HCT116 (cell line): Measurements from ENCODE around the gene NKTR. TPM values are rescaled to one million over a fixed set of nuclear protein-coding genes. Genes with fewer than 3 reads are reported as not detected.

Experiments used
- ATAC-seq: fragments of 200-7000 bp; cut with Tn5 transposase; 2 replicates; pipeline ENCODE4 v1.9.1; 2020; ENCODE audit warnings: mild to moderate bottlenecking, moderate library complexity
- Bru-seq: library from RNA; stranded (reverse); fragments of 400-500 nt; gene quantifications from one replicate; lab custom pipeline; 2021; lab: Mats Ljungman, UMichigan
- BruChase-seq, 2 experiments: library from RNA; stranded (reverse); fragments of 400-500 nt; gene quantifications; one replicate each; lab custom pipeline; 2021; lab: Mats Ljungman, UMichigan
- BruUV-seq: library from RNA; stranded (reverse); fragments of 400-500 nt; replicated peaks from 2 replicates; lab custom pipeline; 2021; lab: Mats Ljungman, UMichigan
- CTCF ChIA-PET: fragments of 300-600 bp; sonication (Branson Sonifier 250); formaldehyde crosslinking; loops from one replicate; lab custom pipeline; 2021; ENCODE audit warnings: antibody characterized with exemption; lab: Charles Lee
- POLR2A ChIA-PET: fragments of 300-600, 350-600 bp; sonication (Branson Sonifier 250); formaldehyde crosslinking; loops from one replicate; lab custom pipeline; 2021; ENCODE audit warnings: antibody characterized with exemption; lab: Charles Lee
- RAD21 ChIA-PET, 2 experiments: fragments of 300-600 bp; sonication (Branson Sonifier 250); formaldehyde crosslinking; loops; one replicate each; lab custom pipeline; 2023; ENCODE audit warnings: low total read pairs in 2 of 2; ENCODE audit not compliant: uncharacterized antibody in 2 of 2, unreplicated experiment in 2 of 2, low non-redundant PET in 1 of 2; lab: Charles Lee
- DNase-seq: peaks from one replicate; pipeline ENCODE4 v3.0.0-alpha.2; 2010; ENCODE audit warnings: low read depth, low spot score
- H2AFZ ChIP-seq: fragments of 200-600 bp; shearing (Covaris generic), sonication (generic); 2 replicates; pipeline ENCODE4 v1.6.1; 2017; ENCODE audit warnings: low read depth, mixed run types, mixed read lengths, antibody characterized with exemption, low read length; ENCODE audit not compliant: poor library complexity, severe bottlenecking
- H3K27ac ChIP-seq: 2 replicates; pipeline ENCODE4 v1.5.1; 2012; ENCODE audit warnings: low read depth, low read length
- H3K27me3 ChIP-seq: fragments of 200-600 bp; sonication (generic); 2 replicates; pipeline ENCODE4 v1.6.1; 2016; ENCODE audit warnings: mixed run types, low read length, mixed read lengths; ENCODE audit not compliant: insufficient read depth
- H3K36me3 ChIP-seq, 2 experiments: fragments of 200-500 bp in 1 of 2; fragments of 200-600 bp in 1 of 2; sonication (Bioruptor generic) in 1 of 2; sonication (generic) in 1 of 2; 2 replicates each; pipeline versions ENCODE4 v1.5.1 to v1.6.1; 2014 to 2016; ENCODE audit warnings: low read length in 2 of 2, inconsistent platforms in 1 of 2, mixed read lengths in 1 of 2, mixed run types in 1 of 2; ENCODE audit not compliant: insufficient read depth in 2 of 2, control insufficient read depth in 1 of 2
- H3K4me1 ChIP-seq, 2 experiments: fragments of 200-600 bp in 1 of 2; sonication (generic) in 1 of 2; 2 replicates each; pipeline versions ENCODE4 v1.5.1 to v1.6.1; 2012 to 2017; ENCODE audit warnings: low read length in 2 of 2, inconsistent platforms in 1 of 2, mild to moderate bottlenecking in 1 of 2, mixed read lengths in 1 of 2, mixed run types in 1 of 2, moderate library complexity in 1 of 2; ENCODE audit not compliant: insufficient read depth in 2 of 2, control insufficient read depth in 1 of 2
- H3K4me2 ChIP-seq: fragments of 200-600 bp; sonication (generic); 2 replicates; pipeline ENCODE4 v1.6.1; 2017; ENCODE audit warnings: mixed run types, low read length, mixed read lengths
- H3K4me3 ChIP-seq, 2 experiments: fragments of 200-600 bp in 1 of 2; sonication (generic) in 1 of 2; replicated peaks in 1 of 2; 2 replicates each; pipeline ENCODE4 v1.5.1; 2011 to 2016; ENCODE audit warnings: low read length in 2 of 2, control low read depth in 1 of 2, low read depth in 1 of 2, mild to moderate bottlenecking in 1 of 2, mixed read lengths in 1 of 2, mixed run types in 1 of 2
- H3K79me2 ChIP-seq: fragments of 200-600 bp; sonication (generic); 2 replicates; pipeline ENCODE4 v1.6.1; 2017; ENCODE audit warnings: mild to moderate bottlenecking, mixed run types, low read length, moderate library complexity, mixed read lengths; ENCODE audit not compliant: insufficient read depth
- H3K9ac ChIP-seq: fragments of 200-600 bp; sonication (generic); 2 replicates; pipeline ENCODE4 v1.6.1; 2016; ENCODE audit warnings: low read length, mixed read lengths
- H3K9me2 ChIP-seq: fragments of 200-600 bp; sonication (generic), shearing (Covaris generic); 2 replicates; pipeline ENCODE4 v1.6.1; 2017; ENCODE audit warnings: mixed run types, mild to moderate bottlenecking, moderate library complexity; ENCODE audit not compliant: insufficient read depth
- H3K9me3 ChIP-seq, 2 experiments: fragments of 200-500 bp in 1 of 2; fragments of 200-600 bp in 1 of 2; sonication (Bioruptor generic) in 1 of 2; sonication (generic) in 1 of 2; 2 replicates each; pipeline ENCODE4 v1.6.1; 2014 to 2017; ENCODE audit warnings: low read length in 2 of 2, mixed read lengths in 2 of 2, inconsistent platforms in 1 of 2, low read depth in 1 of 2, mild to moderate bottlenecking in 1 of 2, mixed run types in 1 of 2, moderate library complexity in 1 of 2; ENCODE audit not compliant: control insufficient read depth in 1 of 2, insufficient read depth in 1 of 2
- H4K20me1 ChIP-seq: fragments of 200-600 bp; sonication (generic), shearing (Covaris generic); 2 replicates; pipeline ENCODE4 v1.6.1; 2017; ENCODE audit warnings: mixed run types, mild to moderate bottlenecking, moderate library complexity; ENCODE audit not compliant: insufficient read depth
- CEBPB ChIP-seq: IDR thresholded peaks from 2 replicates; pipeline ENCODE4 v1.6.1; 2012; ENCODE audit warnings: low read depth
- EGR1 ChIP-seq: IDR thresholded peaks from 2 replicates; pipeline ENCODE4 v1.6.1; 2012; ENCODE audit warnings: low read depth
- ELF1 ChIP-seq: IDR thresholded peaks from 2 replicates; pipeline ENCODE4 v1.6.1; 2012; ENCODE audit warnings: low read depth, borderline replicate concordance
- EZH2phosphoT487 ChIP-seq: fragments of 200-600 bp; IDR thresholded peaks from 2 replicates; pipeline ENCODE4 v1.6.1; 2018; ENCODE audit warnings: antibody characterized with exemption, borderline replicate concordance
- POLR2A ChIP-seq: IDR thresholded peaks from 2 replicates; pipeline ENCODE4 v1.7.0; 2011; ENCODE audit warnings: borderline replicate concordance; ENCODE audit not compliant: insufficient read depth, insufficient read length; ENCODE audit errors: extremely low read depth
- POLR2AphosphoS5 ChIP-seq: IDR thresholded peaks from 2 replicates; pipeline ENCODE4 v1.6.1; 2011; ENCODE audit warnings: mild to moderate bottlenecking, low read depth, low read length, moderate library complexity
- SIN3A ChIP-seq: IDR thresholded peaks from 2 replicates; pipeline ENCODE4 v1.6.1; 2012; ENCODE audit warnings: low read depth
- SP1 ChIP-seq: IDR thresholded peaks from 2 replicates; pipeline ENCODE4 v1.6.1; 2012; ENCODE audit warnings: low read depth
- TCF7L2 ChIP-seq: IDR thresholded peaks from 2 replicates; pipeline ENCODE4 v1.7.0; 2011; ENCODE audit warnings: borderline replicate concordance, inconsistent platforms; ENCODE audit not compliant: insufficient read depth, insufficient read length; ENCODE audit errors: extremely low read depth
- YY1 ChIP-seq: IDR thresholded peaks from 2 replicates; pipeline ENCODE4 v1.6.1; 2011; ENCODE audit warnings: low read length, low read depth, moderate library complexity, mild to moderate bottlenecking; ENCODE audit not compliant: insufficient replicate concordance; ENCODE audit errors: extremely low read depth
- ZFX ChIP-seq: fragments of 450-650 bp; IDR thresholded peaks from 2 replicates; pipeline ENCODE4 v1.6.1; 2017
- intact Hi-C: fragments of 100-400 bp; cut with micrococcal nuclease; formaldehyde crosslinking; loops from 2 replicates; pipeline ENCODE4 v1.10.0; 2022
- long read RNA-seq: library from polyadenylated mRNA; unstranded; transcript quantifications from one replicate; pipeline ENCODE4 v2.0.0, GENCODE V29; 2021; ENCODE audit not compliant: unreplicated experiment
- polyA plus RNA-seq: library from polyadenylated mRNA; unstranded; fragments of >200 nt; gene quantifications from 2 replicates; pipeline ENCODE4 v1.2.1, GENCODE V29; 2012; ENCODE audit warnings: missing spikeins
- total RNA-seq: library from RNA; stranded (reverse); gene quantifications from one replicate; pipeline ENCODE4 v1.2.1, GENCODE V29; 2021; ENCODE audit not compliant: unreplicated experiment
- TF ChIP-seq, protein P1 (sequence below): IDR thresholded peaks from 2 replicates; pipeline ENCODE4 v1.6.1; 2012; ENCODE audit warnings: low read depth
- TF ChIP-seq, protein P2 (sequence below): IDR thresholded peaks from 2 replicates; pipeline ENCODE4 v1.6.1; 2012
- TF ChIP-seq, protein P3 (sequence below): IDR thresholded peaks from 2 replicates; pipeline ENCODE4 v1.6.1; 2011; ENCODE audit warnings: mild to moderate bottlenecking, low read length, moderate library complexity; ENCODE audit not compliant: insufficient replicate concordance; ENCODE audit errors: extremely low read depth
- TF ChIP-seq, protein P4 (sequence below), 3 experiments: fragments of 200-600 bp in 1 of 3; sonication (generic) in 1 of 3; IDR thresholded peaks in 2 of 3; conservative IDR thresholded peaks in 1 of 3; 2 replicates each; pipeline ENCODE4 v1.5.1; 2012 to 2017; ENCODE audit warnings: low read depth in 2 of 3, low read length in 2 of 3, antibody characterized with exemption in 1 of 3, borderline replicate concordance in 1 of 3, control low read depth in 1 of 3, mild to moderate bottlenecking in 1 of 3, mixed read lengths in 1 of 3, mixed run types in 1 of 3, moderate library complexity in 1 of 3; ENCODE audit not compliant: insufficient read depth in 1 of 3

Gene NKTR
- 59.7 TPM for total RNA-seq
- polyA plus RNA-seq = 11.2 and 13.4 TPM in 2 replicates
- Bru-seq, nascent RNA = percentile 93 among the genes with signal in this experiment
- BruChase-seq, experiment 1, labeled RNA remaining after a 6-hour chase = percentile 97 among the genes with signal in this experiment
- BruChase-seq, experiment 2, labeled RNA remaining after a 2-hour chase = percentile 98 among the genes with signal in this experiment
- long read RNA-seq, partial matches to known transcripts = 21 of 40 reads
- long read RNA-seq, other reads (novel, unspliced or antisense) = 14 of 40 reads

DNA sequence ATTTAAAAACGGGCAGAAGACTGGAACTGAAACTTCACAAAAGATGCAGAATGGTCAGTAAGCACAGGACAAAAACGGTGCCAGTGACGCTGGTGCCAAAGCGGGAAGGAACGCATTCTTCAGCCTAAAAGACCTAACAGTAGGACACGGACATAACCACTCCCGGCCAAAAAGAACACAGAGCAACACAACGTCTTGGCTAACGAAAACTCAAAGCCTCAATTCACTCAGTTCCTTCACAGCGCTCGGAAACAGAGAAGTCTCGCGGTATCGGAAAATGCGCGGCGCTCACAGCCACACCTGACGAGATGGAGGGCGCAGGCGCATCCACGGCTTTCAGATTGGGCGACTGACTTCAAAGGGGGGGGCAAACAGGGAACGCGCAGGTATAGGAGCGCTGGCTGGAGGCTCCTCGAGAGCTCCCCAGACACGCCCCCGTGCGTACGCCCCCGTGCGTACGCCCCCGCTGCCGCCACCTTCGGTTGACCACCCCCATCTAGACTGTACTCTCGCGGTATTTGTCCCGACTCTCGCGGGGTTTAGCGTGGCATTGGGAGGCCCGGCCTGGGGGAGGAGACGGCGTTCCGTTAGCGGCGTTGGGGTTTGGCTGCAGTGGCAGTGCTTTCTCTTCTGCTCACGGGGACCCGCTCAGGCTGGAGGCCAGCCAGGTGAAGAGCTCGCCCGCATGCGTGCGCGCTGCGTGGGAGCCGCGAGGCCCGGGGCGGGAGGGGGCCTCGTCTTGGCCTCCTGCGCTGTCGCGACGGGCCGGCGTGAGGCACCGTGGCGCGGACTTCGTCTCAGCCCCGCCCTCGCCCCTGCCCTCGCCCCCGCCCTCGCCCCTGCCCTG, at the start of gene NKTR:
NKTR (plus strand) TSS at position 576 of the 847 bp plus-strand sequence. CDS start 321 bp downstream, outside the sequence.
- no peaks in the 10 kb centered on the region for H4K20me1 ChIP-seq
- peak within 1 kb of the TSS; percentile 89 for H3K4me2 ChIP-seq
- peaks cover 2 to 7% of the 10 kb centered on the region in 2 experiments; a peak in 2 of 4 replicates for H3K36me3 ChIP-seq
- ChIA-PET POLR2A (interaction anchor here (1.0 to 1.8 kb wide), 6 partner anchors 8 to 52 kb away, joined by 3 to 16 read pairs (median 4); partner anchors contain the start of gene SS18L2), CTCF (interaction anchor here (1.0 to 1.5 kb wide), 5 partner anchors 9 to 370 kb away, joined by 3 to 9 read pairs (median 4); partner anchors contain the start of gene SS18L2), RAD21 (no interaction called here)
- TF ChIP-seq SP1 = peak; percentile 82
- TF ChIP-seq ELF1 = no peak
- TF ChIP-seq YY1 = peak; percentile 73
- TF ChIP-seq TCF7L2 = peak; percentile 93
- TF ChIP-seq CEBPB = no peak
- peak; percentile 92 for TF ChIP-seq POLR2A
- TF ChIP-seq, protein P1, sequence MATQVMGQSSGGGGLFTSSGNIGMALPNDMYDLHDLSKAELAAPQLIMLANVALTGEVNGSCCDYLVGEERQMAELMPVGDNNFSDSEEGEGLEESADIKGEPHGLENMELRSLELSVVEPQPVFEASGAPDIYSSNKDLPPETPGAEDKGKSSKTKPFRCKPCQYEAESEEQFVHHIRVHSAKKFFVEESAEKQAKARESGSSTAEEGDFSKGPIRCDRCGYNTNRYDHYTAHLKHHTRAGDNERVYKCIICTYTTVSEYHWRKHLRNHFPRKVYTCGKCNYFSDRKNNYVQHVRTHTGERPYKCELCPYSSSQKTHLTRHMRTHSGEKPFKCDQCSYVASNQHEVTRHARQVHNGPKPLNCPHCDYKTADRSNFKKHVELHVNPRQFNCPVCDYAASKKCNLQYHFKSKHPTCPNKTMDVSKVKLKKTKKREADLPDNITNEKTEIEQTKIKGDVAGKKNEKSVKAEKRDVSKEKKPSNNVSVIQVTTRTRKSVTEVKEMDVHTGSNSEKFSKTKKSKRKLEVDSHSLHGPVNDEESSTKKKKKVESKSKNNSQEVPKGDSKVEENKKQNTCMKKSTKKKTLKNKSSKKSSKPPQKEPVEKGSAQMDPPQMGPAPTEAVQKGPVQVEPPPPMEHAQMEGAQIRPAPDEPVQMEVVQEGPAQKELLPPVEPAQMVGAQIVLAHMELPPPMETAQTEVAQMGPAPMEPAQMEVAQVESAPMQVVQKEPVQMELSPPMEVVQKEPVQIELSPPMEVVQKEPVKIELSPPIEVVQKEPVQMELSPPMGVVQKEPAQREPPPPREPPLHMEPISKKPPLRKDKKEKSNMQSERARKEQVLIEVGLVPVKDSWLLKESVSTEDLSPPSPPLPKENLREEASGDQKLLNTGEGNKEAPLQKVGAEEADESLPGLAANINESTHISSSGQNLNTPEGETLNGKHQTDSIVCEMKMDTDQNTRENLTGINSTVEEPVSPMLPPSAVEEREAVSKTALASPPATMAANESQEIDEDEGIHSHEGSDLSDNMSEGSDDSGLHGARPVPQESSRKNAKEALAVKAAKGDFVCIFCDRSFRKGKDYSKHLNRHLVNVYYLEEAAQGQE = no peak
- peak; percentile 100 for TF ChIP-seq EGR1
- TF ChIP-seq, protein P2, sequence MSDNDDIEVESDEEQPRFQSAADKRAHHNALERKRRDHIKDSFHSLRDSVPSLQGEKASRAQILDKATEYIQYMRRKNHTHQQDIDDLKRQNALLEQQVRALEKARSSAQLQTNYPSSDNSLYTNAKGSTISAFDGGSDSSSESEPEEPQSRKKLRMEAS = peak; percentile 85
- TF ChIP-seq POLR2AphosphoS5 = peak; percentile 96
- TF ChIP-seq, protein P3, sequence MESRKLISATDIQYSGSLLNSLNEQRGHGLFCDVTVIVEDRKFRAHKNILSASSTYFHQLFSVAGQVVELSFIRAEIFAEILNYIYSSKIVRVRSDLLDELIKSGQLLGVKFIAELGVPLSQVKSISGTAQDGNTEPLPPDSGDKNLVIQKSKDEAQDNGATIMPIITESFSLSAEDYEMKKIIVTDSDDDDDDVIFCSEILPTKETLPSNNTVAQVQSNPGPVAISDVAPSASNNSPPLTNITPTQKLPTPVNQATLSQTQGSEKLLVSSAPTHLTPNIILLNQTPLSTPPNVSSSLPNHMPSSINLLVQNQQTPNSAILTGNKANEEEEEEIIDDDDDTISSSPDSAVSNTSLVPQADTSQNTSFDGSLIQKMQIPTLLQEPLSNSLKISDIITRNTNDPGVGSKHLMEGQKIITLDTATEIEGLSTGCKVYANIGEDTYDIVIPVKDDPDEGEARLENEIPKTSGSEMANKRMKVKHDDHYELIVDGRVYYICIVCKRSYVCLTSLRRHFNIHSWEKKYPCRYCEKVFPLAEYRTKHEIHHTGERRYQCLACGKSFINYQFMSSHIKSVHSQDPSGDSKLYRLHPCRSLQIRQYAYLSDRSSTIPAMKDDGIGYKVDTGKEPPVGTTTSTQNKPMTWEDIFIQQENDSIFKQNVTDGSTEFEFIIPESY = peak; percentile 98
- TF ChIP-seq EZH2phosphoT487 = no peak
- TF ChIP-seq SIN3A = peak; percentile 74
- peak; percentile 83 for TF ChIP-seq ZFX
- TF ChIP-seq, protein P4, sequence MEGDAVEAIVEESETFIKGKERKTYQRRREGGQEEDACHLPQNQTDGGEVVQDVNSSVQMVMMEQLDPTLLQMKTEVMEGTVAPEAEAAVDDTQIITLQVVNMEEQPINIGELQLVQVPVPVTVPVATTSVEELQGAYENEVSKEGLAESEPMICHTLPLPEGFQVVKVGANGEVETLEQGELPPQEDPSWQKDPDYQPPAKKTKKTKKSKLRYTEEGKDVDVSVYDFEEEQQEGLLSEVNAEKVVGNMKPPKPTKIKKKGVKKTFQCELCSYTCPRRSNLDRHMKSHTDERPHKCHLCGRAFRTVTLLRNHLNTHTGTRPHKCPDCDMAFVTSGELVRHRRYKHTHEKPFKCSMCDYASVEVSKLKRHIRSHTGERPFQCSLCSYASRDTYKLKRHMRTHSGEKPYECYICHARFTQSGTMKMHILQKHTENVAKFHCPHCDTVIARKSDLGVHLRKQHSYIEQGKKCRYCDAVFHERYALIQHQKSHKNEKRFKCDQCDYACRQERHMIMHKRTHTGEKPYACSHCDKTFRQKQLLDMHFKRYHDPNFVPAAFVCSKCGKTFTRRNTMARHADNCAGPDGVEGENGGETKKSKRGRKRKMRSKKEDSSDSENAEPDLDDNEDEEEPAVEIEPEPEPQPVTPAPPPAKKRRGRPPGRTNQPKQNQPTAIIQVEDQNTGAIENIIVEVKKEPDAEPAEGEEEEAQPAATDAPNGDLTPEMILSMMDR (IDR thresholded peaks at IDR 0.05 in 2 of 3, conservative IDR thresholded peaks at IDR 0.05 in 1 of 3; ENCODE audit: borderline replicate concordance in 1 of 3, insufficient read depth in 1 of 3, low read depth in 2 of 3, low read length in 2 of 3) = no peak
- intact Hi-C loops = loop anchor here (5.0 kb wide), 1 partner anchor 52 kb away; the partner anchor contains the start of gene ZBTB47
- H3K9me2 ChIP-seq = no peaks in the 10 kb centered on the region
- H3K27ac ChIP-seq = peak within 1 kb of the TSS; percentile 81
- peaks cover 46% of the 10 kb centered on the region for H3K79me2 ChIP-seq
- H2AFZ ChIP-seq = peak within 1 kb of the TSS; percentile 75
- no peaks in the 10 kb centered on the region for H3K9me3 ChIP-seq
- no peaks in the 10 kb centered on the region for H3K27me3 ChIP-seq
- peaks cover 7 to 30% of the 10 kb centered on the region in 2 experiments; a peak in 3 of 4 replicates for H3K4me1 ChIP-seq
- H3K4me3 ChIP-seq = peak within 1 kb of the TSS; percentile 75 to 85
- DNase-seq (peak; percentile 98), ATAC-seq (peak; percentile 91)
- BruUV-seq = no TSS peak
- peak within 1 kb of the TSS; percentile 89 for H3K9ac ChIP-seq
